WTC11 (cell line): Measurements from ENCODE around the gene NFE2L3. TPM values are rescaled to one million over a fixed set of nuclear protein-coding genes. Genes with fewer than 3 reads are reported as not detected.

Experiments used
- ATAC-seq: fragments of 200-7000 bp; cut with Tn5 transposase; 2 replicates; pipeline ENCODE4 v1.10.0; 2021; ENCODE audit warnings: mild to moderate bottlenecking, moderate library complexity
- CTCF ChIA-PET: fragments of 300-600 bp; sonication (Branson Sonifier 250); formaldehyde crosslinking; loops from one replicate; lab custom pipeline; 2021; ENCODE audit warnings: antibody characterized with exemption; lab: Charles Lee
- POLR2A ChIA-PET: fragments of 350-600 bp; sonication (Branson Sonifier 250); formaldehyde crosslinking; loops from one replicate; lab custom pipeline; 2021; ENCODE audit warnings: antibody characterized with exemption; lab: Charles Lee
- DNase-seq: peaks from one replicate; pipeline ENCODE4 v3.0.0; 2021; ENCODE audit warnings: low spot score
- H3K27ac Mint-ChIP-seq: 2 replicates; pipeline ENCODE4 v1.8.0; 2021; ENCODE audit warnings: mixed read lengths
- H3K27me3 Mint-ChIP-seq: 2 replicates; pipeline ENCODE4 v1.8.0; 2021; ENCODE audit warnings: low read depth, mild to moderate bottlenecking, moderate library complexity, mixed read lengths
- H3K36me3 Mint-ChIP-seq: 2 replicates; pipeline ENCODE4 v1.8.0; 2021; ENCODE audit warnings: mixed read lengths
- H3K4me1 Mint-ChIP-seq: 2 replicates; pipeline ENCODE4 v1.8.0; 2022; ENCODE audit warnings: mixed read lengths
- H3K4me3 Mint-ChIP-seq: 2 replicates; pipeline ENCODE4 v1.8.0; 2021; ENCODE audit warnings: mild to moderate bottlenecking, moderate library complexity, mixed read lengths
- H3K9me3 Mint-ChIP-seq: 2 replicates; pipeline ENCODE4 v1.8.0; 2021; ENCODE audit warnings: mixed read lengths
- ATF3 ChIP-seq: sonication (generic); formaldehyde crosslinking; conservative IDR thresholded peaks from 2 replicates; pipeline ENCODE4 v1.8.1; 2022; ENCODE audit warnings: mild to moderate bottlenecking, missing genetic modification reagents
- CBFB ChIP-seq: sonication (generic); formaldehyde crosslinking; IDR thresholded peaks from 2 replicates; pipeline ENCODE4 v1.8.1; 2022; ENCODE audit warnings: mild to moderate bottlenecking, low read depth, missing genetic modification reagents
- CTCF ChIP-seq: fragments of 200-600 bp; IDR thresholded peaks from 2 replicates; pipeline ENCODE4 v1.8.0; 2022; ENCODE audit warnings: antibody characterized with exemption
- JAZF1 ChIP-seq: fragments of 250-450 bp; sonication (Bioruptor Pico); IDR thresholded peaks from 2 replicates; pipeline ENCODE4 v1.9.0; 2021; ENCODE audit warnings: moderate library complexity, mild to moderate bottlenecking, inconsistent platforms
- KAT7 ChIP-seq: sonication (generic); formaldehyde crosslinking; IDR thresholded peaks from 2 replicates; pipeline ENCODE4 v1.8.1; 2023; ENCODE audit warnings: missing genetic modification reagents, mild to moderate bottlenecking, borderline replicate concordance
- NFATC4 ChIP-seq: fragments of 250-450 bp; sonication (Bioruptor Pico); IDR thresholded peaks from 2 replicates; pipeline ENCODE4 v1.9.0; 2021; ENCODE audit warnings: mild to moderate bottlenecking
- NFE2L1 ChIP-seq: sonication (generic); formaldehyde crosslinking; IDR thresholded peaks from 2 replicates; pipeline ENCODE4 v1.8.1; 2023; ENCODE audit warnings: missing genetic modification reagents
- NR3C1 ChIP-seq: sonication (generic); formaldehyde crosslinking; conservative IDR thresholded peaks from 2 replicates; pipeline ENCODE4 v1.8.1; 2023; ENCODE audit warnings: low read depth, mild to moderate bottlenecking, missing genetic modification reagents
- PREB ChIP-seq: sonication (generic); formaldehyde crosslinking; IDR thresholded peaks from 2 replicates; pipeline ENCODE4 v1.8.1; 2022; ENCODE audit warnings: mild to moderate bottlenecking, missing genetic modification reagents, moderate library complexity, borderline replicate concordance
- SMAD4 ChIP-seq: sonication (generic); formaldehyde crosslinking; IDR thresholded peaks from 2 replicates; pipeline ENCODE4 v1.8.0; 2022; ENCODE audit warnings: mild to moderate bottlenecking, missing genetic modification reagents
- SP1 ChIP-seq: sonication (generic); formaldehyde crosslinking; conservative IDR thresholded peaks from 2 replicates; pipeline ENCODE4 v1.8.1; 2022; ENCODE audit warnings: missing genetic modification reagents
- TCF7 ChIP-seq: sonication (generic); formaldehyde crosslinking; IDR thresholded peaks from 2 replicates; pipeline ENCODE4 v1.8.0; 2022; ENCODE audit warnings: mild to moderate bottlenecking, low read depth, missing genetic modification reagents, moderate library complexity
- TP53 ChIP-seq: sonication (generic); formaldehyde crosslinking; IDR thresholded peaks from 2 replicates; pipeline ENCODE4 v1.8.1; 2023; ENCODE audit warnings: mild to moderate bottlenecking, missing genetic modification reagents
- ZNF138 ChIP-seq: sonication (generic); formaldehyde crosslinking; conservative IDR thresholded peaks from 2 replicates; pipeline ENCODE4 v1.8.1; 2022; ENCODE audit warnings: mild to moderate bottlenecking, moderate library complexity, missing genetic modification reagents
- ZNF263 ChIP-seq: sonication (generic); formaldehyde crosslinking; IDR thresholded peaks from 2 replicates; pipeline ENCODE4 v1.8.1; 2022; ENCODE audit warnings: low read depth, mild to moderate bottlenecking, moderate library complexity, missing genetic modification reagents
- ZNF416 ChIP-seq: fragments of 250-450 bp; sonication (Bioruptor Pico); IDR thresholded peaks from 2 replicates; pipeline ENCODE4 v1.9.0; 2021; ENCODE audit warnings: mild to moderate bottlenecking, inconsistent platforms
- ZNF423 ChIP-seq: fragments of 250-450 bp; sonication (Bioruptor Pico); IDR thresholded peaks from 2 replicates; pipeline ENCODE4 v2.1.2; 2022; ENCODE audit warnings: mild to moderate bottlenecking, moderate library complexity
- ZNF671 ChIP-seq: fragments of 250-450 bp; sonication (Bioruptor Pico); IDR thresholded peaks from 2 replicates; pipeline ENCODE4 v1.8.0; 2021; ENCODE audit warnings: mild to moderate bottlenecking
- total RNA-seq: library from RNA; stranded (reverse); gene quantifications from 3 replicates; pipeline ENCODE4 v1.2.3, GENCODE V29; 2021
- TF ChIP-seq, protein P1 (sequence below): fragments of 250-450 bp; sonication (Bioruptor Pico); conservative IDR thresholded peaks from 2 replicates; pipeline ENCODE4 v1.9.0; 2021; ENCODE audit warnings: mild to moderate bottlenecking
- TF ChIP-seq, protein P2 (sequence below): sonication (generic); formaldehyde crosslinking; IDR thresholded peaks from 2 replicates; pipeline ENCODE4 v1.8.0; 2023; ENCODE audit warnings: missing genetic modification reagents, mild to moderate bottlenecking, borderline replicate concordance

The NFE2L3 gene
- total RNA-seq, 1 experiment from 2014 or later: 66.8 TPM

DNA sequence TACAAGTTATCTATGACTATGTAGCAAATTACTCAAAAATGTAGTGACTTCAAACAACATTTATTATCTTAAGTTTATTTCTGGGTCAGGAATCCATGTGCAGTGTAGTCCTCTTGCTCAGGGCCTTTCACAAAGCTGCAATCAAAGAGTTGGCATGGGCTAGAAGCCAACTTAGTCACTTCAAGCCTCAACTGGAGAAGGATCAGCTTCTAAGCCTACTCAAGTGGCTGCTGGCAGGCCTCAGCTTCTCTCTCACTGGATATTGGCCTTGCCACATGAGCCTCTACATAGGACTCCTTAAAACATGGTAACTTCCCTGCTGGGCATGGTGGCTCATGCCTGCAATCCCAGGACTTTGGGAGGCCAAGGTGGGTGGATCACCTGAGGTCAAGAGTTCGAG lies 5.0 kb upstream of the NFE2L3 start:
- ATAC-seq: no peak
- Mint-ChIP-seq H3K27ac (no peak overlapping the region), H3K4me1 (peaks cover 25% of the 10 kb centered on the region)

More for the DNA sequence above, 5.0 kb upstream of the NFE2L3 start:
- peaks cover 14% of the 10 kb centered on the region for H3K36me3 Mint-ChIP-seq
- peaks cover 4% of the 10 kb centered on the region for H3K27me3 Mint-ChIP-seq
- CTCF ChIA-PET: no interaction called here
- no peak overlapping the region for H3K4me3 Mint-ChIP-seq
- peaks cover 9% of the 10 kb centered on the region for H3K9me3 Mint-ChIP-seq
- no peak for DNase-seq
- POLR2A ChIA-PET: interaction anchor here (0.6 kb wide), 1 partner anchor 34 kb away, joined by 3 read pairs; no protein-coding TSS in a partner anchor
- TF ChIP-seq TCF7 (no peak), NFE2L1 (CRISPR knock-in tag) (no peak), TP53 (no peak), ZNF138 (CRISPR knock-in tag) (no peak), ZNF423 (CRISPR knock-in tag) (no peak), SP1 (CRISPR knock-in tag) (no peak), ZNF671 (CRISPR knock-in tag) (no peak), CBFB (CRISPR knock-in tag) (no peak), NFATC4 (CRISPR knock-in tag) (no peak), CTCF (no peak), ZNF263 (no peak), JAZF1 (no peak), SMAD4 (no peak), ATF3 (CRISPR knock-in tag) (no peak), KAT7 (CRISPR knock-in tag) (no peak), ZNF416 (CRISPR knock-in tag) (no peak), NR3C1 (CRISPR knock-in tag) (no peak), PREB (CRISPR knock-in tag) (no peak)
- TF ChIP-seq, protein P1, sequence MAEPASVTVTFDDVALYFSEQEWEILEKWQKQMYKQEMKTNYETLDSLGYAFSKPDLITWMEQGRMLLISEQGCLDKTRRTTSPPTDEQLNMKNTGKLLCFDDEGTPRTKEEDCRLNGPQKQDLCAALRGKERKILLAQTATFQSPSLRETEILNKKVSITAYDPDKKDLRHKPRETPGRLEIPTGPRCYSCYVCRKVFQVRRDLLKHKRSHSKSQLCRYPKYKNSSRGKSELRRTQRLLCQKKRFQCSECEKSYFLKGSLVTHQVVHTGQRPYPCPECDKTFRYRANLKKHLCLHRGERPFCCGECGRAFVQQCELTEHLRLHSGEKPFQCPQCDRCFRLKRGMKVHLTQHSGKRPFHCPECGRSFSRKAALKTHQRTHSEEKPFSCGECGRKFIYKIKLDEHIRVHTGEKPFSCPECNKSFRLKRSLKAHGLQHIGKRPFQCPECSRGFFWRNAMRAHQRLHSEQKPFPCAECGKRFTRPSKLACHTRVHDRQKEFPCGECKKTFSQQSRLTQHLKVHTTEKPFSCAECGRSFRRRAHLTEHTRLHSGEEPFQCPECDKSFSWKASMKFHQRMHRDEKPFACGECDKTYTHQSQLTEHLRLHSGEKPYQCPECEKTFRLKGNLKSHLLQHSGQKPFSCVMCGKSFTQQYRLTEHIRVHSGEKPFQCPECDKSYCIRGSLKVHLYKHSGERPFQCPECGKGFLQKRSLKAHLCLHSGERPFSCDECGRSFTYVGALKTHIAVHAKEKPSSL (CRISPR knock-in tag): no peak
- TF ChIP-seq, protein P2, sequence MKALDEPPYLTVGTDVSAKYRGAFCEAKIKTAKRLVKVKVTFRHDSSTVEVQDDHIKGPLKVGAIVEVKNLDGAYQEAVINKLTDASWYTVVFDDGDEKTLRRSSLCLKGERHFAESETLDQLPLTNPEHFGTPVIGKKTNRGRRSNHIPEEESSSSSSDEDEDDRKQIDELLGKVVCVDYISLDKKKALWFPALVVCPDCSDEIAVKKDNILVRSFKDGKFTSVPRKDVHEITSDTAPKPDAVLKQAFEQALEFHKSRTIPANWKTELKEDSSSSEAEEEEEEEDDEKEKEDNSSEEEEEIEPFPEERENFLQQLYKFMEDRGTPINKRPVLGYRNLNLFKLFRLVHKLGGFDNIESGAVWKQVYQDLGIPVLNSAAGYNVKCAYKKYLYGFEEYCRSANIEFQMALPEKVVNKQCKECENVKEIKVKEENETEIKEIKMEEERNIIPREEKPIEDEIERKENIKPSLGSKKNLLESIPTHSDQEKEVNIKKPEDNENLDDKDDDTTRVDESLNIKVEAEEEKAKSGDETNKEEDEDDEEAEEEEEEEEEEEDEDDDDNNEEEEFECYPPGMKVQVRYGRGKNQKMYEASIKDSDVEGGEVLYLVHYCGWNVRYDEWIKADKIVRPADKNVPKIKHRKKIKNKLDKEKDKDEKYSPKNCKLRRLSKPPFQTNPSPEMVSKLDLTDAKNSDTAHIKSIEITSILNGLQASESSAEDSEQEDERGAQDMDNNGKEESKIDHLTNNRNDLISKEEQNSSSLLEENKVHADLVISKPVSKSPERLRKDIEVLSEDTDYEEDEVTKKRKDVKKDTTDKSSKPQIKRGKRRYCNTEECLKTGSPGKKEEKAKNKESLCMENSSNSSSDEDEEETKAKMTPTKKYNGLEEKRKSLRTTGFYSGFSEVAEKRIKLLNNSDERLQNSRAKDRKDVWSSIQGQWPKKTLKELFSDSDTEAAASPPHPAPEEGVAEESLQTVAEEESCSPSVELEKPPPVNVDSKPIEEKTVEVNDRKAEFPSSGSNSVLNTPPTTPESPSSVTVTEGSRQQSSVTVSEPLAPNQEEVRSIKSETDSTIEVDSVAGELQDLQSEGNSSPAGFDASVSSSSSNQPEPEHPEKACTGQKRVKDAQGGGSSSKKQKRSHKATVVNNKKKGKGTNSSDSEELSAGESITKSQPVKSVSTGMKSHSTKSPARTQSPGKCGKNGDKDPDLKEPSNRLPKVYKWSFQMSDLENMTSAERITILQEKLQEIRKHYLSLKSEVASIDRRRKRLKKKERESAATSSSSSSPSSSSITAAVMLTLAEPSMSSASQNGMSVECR (CRISPR knock-in tag): no peak
